ENCODE data around the gene CTXN2.

CTXN2 gene

GRCh38 chr15:48186271-48186670 lies 5.2 kb upstream of the CTXN2 start:
- Histone ChIP-seq H3K36me3 (no peaks in the 10 kb centered on the region), H3K4me3 (ENCODE audit: low read depth, low read length) (no peak overlapping the region), H3K27me3 (ENCODE audit: insufficient read depth, low read depth, severe bottlenecking) (no peaks in the 10 kb centered on the region), H3K27ac (no peak overlapping the region), H3K9me3 (ENCODE audit: severe bottlenecking) (no peaks in the 10 kb centered on the region)
- TF ChIP-seq CTCF (IDR thresholded peaks at IDR 0.05; ENCODE audit: low read depth, low read length) = no peak
- DNase-seq = no peak

GRCh38 chr15:48190932-48191573 lies 412 bp upstream of the CTXN2 start:
- Histone ChIP-seq H3K36me3 (no peaks in the 10 kb centered on the region), H3K27ac (no peak overlapping the region), H3K4me3 (ENCODE audit: low read depth, low read length) (no peak overlapping the region), H3K27me3 (ENCODE audit: insufficient read depth, low read depth, severe bottlenecking) (no peaks in the 10 kb centered on the region), H3K9me3 (ENCODE audit: severe bottlenecking) (no peaks in the 10 kb centered on the region)
- DNase-seq = no peak
- TF ChIP-seq CTCF (IDR thresholded peaks at IDR 0.05; ENCODE audit: low read depth, low read length) = no peak

- H3K9me3 ChIP-seq (ENCODE audit: severe bottlenecking) = no peaks in the 10 kb centered on the region
- no peak overlapping the region for H3K27ac ChIP-seq
- no peak overlapping the region for H3K4me3 ChIP-seq (ENCODE audit: low read depth, low read length)
- H3K36me3 ChIP-seq = no peaks in the 10 kb centered on the region
- no peaks in the 10 kb centered on the region for H3K27me3 ChIP-seq (ENCODE audit: insufficient read depth, low read depth, severe bottlenecking)
- no peak for DNase-seq
- no peak for TF ChIP-seq CTCF (IDR thresholded peaks at IDR 0.05; ENCODE audit: low read depth, low read length)
These were observed 10.6 kb downstream of the CTXN2 start for GRCh38 chr15:48202068-48202467.

GRCh38 chr15:48205981-48206380 lies 14.5 kb downstream of the CTXN2 start, which contains the start of gene SLC12A1:
TSS of gene SLC12A1 (plus strand) at chr15:48206302. CDS start at chr15:48207720, 1,418 bp downstream.
- Histone ChIP-seq H3K9me3 (ENCODE audit: severe bottlenecking) (no peaks in the 10 kb centered on the region), H3K4me3 (ENCODE audit: low read depth, low read length) (no peak within 1 kb of the TSS), H3K36me3 (no peaks in the 10 kb centered on the region), H3K27me3 (ENCODE audit: insufficient read depth, low read depth, severe bottlenecking) (no peaks in the 10 kb centered on the region), H3K27ac (no peak within 1 kb of the TSS)
- TF ChIP-seq CTCF (IDR thresholded peaks at IDR 0.05; ENCODE audit: low read depth, low read length) = no peak
- no peak for DNase-seq

GRCh38 chr15:48221261-48221660 lies 29.8 kb downstream of the CTXN2 start:
- no peaks in the 10 kb centered on the region for H3K27me3 ChIP-seq (ENCODE audit: insufficient read depth, low read depth, severe bottlenecking)
- no peaks in the 10 kb centered on the region for H3K36me3 ChIP-seq
- no peak overlapping the region for H3K27ac ChIP-seq
- no peaks in the 10 kb centered on the region for H3K9me3 ChIP-seq (ENCODE audit: severe bottlenecking)
- no peak overlapping the region for H3K4me3 ChIP-seq (ENCODE audit: low read depth, low read length)
- DNase-seq = no peak
- TF ChIP-seq CTCF (IDR thresholded peaks at IDR 0.05; ENCODE audit: low read depth, low read length) = no peak

GRCh38 chr15:48221885-48222284 lies 30.4 kb downstream of the CTXN2 start:
- TF ChIP-seq CTCF (IDR thresholded peaks at IDR 0.05; ENCODE audit: low read depth, low read length) = no peak
- Histone ChIP-seq H3K9me3 (ENCODE audit: severe bottlenecking) (no peaks in the 10 kb centered on the region), H3K27ac (no peak overlapping the region), H3K36me3 (no peaks in the 10 kb centered on the region), H3K27me3 (ENCODE audit: insufficient read depth, low read depth, severe bottlenecking) (no peaks in the 10 kb centered on the region), H3K4me3 (ENCODE audit: low read depth, low read length) (no peak overlapping the region)
- DNase-seq = no peak

Data from WERI-Rb-1 (cell line).